Right lobe of liver (tissue), 6 donors: ENCODE measurements around the gene ICE1. TPM values are rescaled to one million over a fixed set of nuclear protein-coding genes. Genes with fewer than 3 reads are reported as not detected.
"Not testable (repeated sequence)": the region's sequence is repeated elsewhere in the genome, so short reads cannot be mapped to it uniquely, and the experiment has no call there.

Experiments
- ATAC-seq, 4 donors: fragments of 200-7000 bp; cut with Tn5 transposase; one replicate each; pipeline ENCODE4 v1.9.1; 2020; ENCODE audit warnings: mild to moderate bottlenecking in 4 of 4, moderate library complexity in 4 of 4
- DNase-seq, 3 donors: peaks; one replicate each; pipeline ENCODE4 v3.0.0-alpha.2; 2020
- H3K27ac ChIP-seq, 3 donors: fragments of 200-600 bp; one replicate each; pipeline ENCODE4 v1.8.0; 2022
- H3K27me3 ChIP-seq, 2 donors: fragments of 200-600 bp; one replicate each; pipeline ENCODE4 v1.8.0; 2022
- H3K36me3 ChIP-seq, 4 donors: fragments of 200-600 bp; sonication (generic) in 1 of 4; one replicate each; pipeline versions ENCODE4 v1.5.1 to v1.8.0; 2017 to 2022; ENCODE audit warnings: control low read depth in 1 of 4
- H3K4me1 ChIP-seq, 4 donors: fragments of 200-600 bp; sonication (generic) in 1 of 4; one replicate each; pipeline versions ENCODE4 v1.5.1 to v1.8.0; 2017 to 2022; ENCODE audit warnings: control low read depth in 1 of 4
- H3K4me3 ChIP-seq, 3 donors: fragments of 200-600 bp; one replicate each; pipeline ENCODE4 v1.8.0; 2022
- H3K9me3 ChIP-seq, 4 donors: fragments of 200-600 bp; sonication (generic) in 1 of 4; one replicate each; pipeline versions ENCODE4 v1.5.1 to v1.8.0; 2017 to 2022; ENCODE audit warnings: control low read depth in 1 of 4
- POLR2A ChIP-seq: fragments of 450-650 bp; IDR thresholded peaks from one replicate; pipeline ENCODE4 v1.6.1; 2017; ENCODE audit warnings: antibody characterized with exemption, mild to moderate bottlenecking
- WGBS: methylation state at CpG from one replicate; pipeline ENCODE4 v1.1.6; 2018; ENCODE audit warnings: low coverage, low lambda C conversion rate; ENCODE audit not compliant: insufficient coverage; ENCODE audit errors: missing lambda C conversion rate; 5-methylcytosine and 5-hydroxymethylcytosine counted together
- intact Hi-C, 2 donors: fragments of 100-400 bp; cut with DNase I; formaldehyde crosslinking; loops; one replicate each; pipeline versions ENCODE4 v1.11.2 to v1.14.1; 2022
- total RNA-seq, 6 experiments: library from RNA; depleted of rRNA in 2 of 6; stranded (reverse); fragments of >200 nt in 2 of 6; fragmentation: NEBNext Ultra II Directional in 3 of 6; extraction: Animal tissue kit (Norgen Biotek cat#: 25700) in 3 of 6; gene quantifications; one replicate each; pipeline versions ENCODE4 v1.1.0 to v1.2.4, GENCODE V29; 2016 to 2023
- TF ChIP-seq, protein P1 (sequence below), 4 donors: fragments of 200-600 bp in 3 of 4; fragments of 450-650 bp in 1 of 4; IDR thresholded peaks; one replicate each; pipeline versions ENCODE4 v1.5.1 to v1.8.0; 2016 to 2022; ENCODE audit warnings: antibody characterized with exemption in 4 of 4, mild to moderate bottlenecking in 2 of 4
- donor health status: DM: no; HTN: yes; CAD: no.
- donor health status: DM: no; HTN: no; CAD: no.
- donor health status: DM: no; HTN: no; CAD: no.
- donor health status: DM: no; HTN: yes; CAD: no.
- donor health status: DM: no; HTN: yes; CAD: no.

ICE1 gene
- total RNA-seq, 6 experiments from 2014 or later: 8.2 to 10.7 (median 10.4) TPM

DNA sequence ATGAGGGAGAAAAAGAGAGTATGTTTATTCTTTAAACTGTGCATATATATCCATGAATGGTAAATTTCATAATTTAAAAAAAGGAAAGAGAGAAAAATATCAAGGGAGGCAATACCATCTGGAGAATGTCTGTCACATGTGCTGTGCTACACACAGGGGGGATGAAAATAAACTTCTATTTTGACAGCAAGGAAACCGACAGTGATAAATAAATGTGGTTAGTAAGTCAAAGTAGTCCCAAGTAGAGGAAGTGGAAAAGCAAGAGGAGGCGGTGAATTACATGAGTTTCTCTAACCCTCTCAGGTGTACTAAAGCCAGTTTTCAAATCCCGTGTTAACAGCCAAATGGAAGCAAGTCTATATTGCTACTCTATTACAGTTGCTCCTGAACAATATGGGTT, 83.3 kb downstream of the ICE1 start:
- TF ChIP-seq, protein P1, sequence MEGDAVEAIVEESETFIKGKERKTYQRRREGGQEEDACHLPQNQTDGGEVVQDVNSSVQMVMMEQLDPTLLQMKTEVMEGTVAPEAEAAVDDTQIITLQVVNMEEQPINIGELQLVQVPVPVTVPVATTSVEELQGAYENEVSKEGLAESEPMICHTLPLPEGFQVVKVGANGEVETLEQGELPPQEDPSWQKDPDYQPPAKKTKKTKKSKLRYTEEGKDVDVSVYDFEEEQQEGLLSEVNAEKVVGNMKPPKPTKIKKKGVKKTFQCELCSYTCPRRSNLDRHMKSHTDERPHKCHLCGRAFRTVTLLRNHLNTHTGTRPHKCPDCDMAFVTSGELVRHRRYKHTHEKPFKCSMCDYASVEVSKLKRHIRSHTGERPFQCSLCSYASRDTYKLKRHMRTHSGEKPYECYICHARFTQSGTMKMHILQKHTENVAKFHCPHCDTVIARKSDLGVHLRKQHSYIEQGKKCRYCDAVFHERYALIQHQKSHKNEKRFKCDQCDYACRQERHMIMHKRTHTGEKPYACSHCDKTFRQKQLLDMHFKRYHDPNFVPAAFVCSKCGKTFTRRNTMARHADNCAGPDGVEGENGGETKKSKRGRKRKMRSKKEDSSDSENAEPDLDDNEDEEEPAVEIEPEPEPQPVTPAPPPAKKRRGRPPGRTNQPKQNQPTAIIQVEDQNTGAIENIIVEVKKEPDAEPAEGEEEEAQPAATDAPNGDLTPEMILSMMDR (IDR thresholded peaks at IDR 0.05): no peak
- no peak for TF ChIP-seq POLR2A

DNA sequence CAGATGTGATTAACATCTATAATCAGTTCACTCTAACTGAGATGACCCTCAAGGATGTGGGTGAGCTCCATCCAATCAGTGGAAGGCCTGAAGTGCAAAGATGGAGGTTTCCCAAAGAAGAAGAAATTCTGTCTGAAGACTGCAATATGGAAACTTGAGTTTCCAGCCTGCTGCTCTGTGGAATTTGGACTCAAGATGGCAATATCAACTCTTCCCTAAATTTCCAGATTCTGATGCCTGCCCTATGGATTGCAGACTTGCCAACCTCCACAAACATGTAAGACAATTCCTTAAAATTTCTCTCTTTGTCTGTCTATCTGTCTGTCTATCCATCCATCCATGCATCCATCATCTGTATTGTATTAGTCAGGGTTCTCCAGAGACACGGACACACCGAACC, 85.9 kb downstream of the ICE1 start:
- intact Hi-C loops: no loop called here
- WGBS: 64% methylated on average over 2 of the region's 2 CpGs
- H3K9me3 ChIP-seq: no peaks in the 10 kb centered on the region
- TF ChIP-seq, protein P1 (IDR thresholded peaks at IDR 0.05): no peak
- TF ChIP-seq POLR2A: no peak
- no peak overlapping the region for H3K4me3 ChIP-seq
- H3K4me1 ChIP-seq: no peaks in the 10 kb centered on the region
- no peak overlapping the region for H3K27ac ChIP-seq
- no peak for ATAC-seq
- H3K27me3 ChIP-seq: no peaks in the 10 kb centered on the region
- no peaks in the 10 kb centered on the region for H3K36me3 ChIP-seq
- no peak for DNase-seq

More for the DNA sequence above, 83.3 kb downstream of the ICE1 start:
- no peak overlapping the region for H3K4me3 ChIP-seq
- 45% methylated on average over 3 of the region's 3 CpGs for WGBS
- DNase-seq (no peak), ATAC-seq (no peak)
- H3K36me3 ChIP-seq: no peaks in the 10 kb centered on the region
- H3K4me1 ChIP-seq: no peaks in the 10 kb centered on the region
- H3K9me3 ChIP-seq: no peaks in the 10 kb centered on the region
- no peaks in the 10 kb centered on the region for H3K27me3 ChIP-seq
- intact Hi-C loops: no loop called here
- H3K27ac ChIP-seq: no peak overlapping the region

DNA sequence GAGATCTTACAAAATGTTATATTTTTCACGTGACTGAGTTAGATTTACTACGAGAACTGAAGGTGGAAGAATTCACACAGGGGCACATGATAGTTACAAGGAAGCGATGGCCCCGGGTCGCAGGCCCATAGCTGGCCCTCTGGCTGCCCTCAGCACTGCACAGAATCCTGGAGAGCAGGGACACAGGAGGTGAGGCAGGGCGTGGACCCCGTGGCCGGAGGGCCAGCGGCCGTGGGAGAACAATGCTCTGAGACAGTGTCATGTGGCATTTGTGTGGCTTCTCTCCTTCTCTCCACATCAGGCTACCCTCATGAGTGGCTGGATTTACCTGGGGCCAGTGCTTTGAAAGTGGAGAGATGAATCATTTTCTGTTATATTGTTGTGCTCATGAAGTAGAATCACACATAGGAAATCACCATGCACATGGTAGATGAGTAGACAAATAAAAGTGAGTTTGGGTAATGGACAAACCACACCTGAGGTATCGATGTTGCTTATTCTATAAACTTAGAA, 89.5 kb downstream of the ICE1 start:
- Histone ChIP-seq H3K9me3 (no peaks in the 10 kb centered on the region), H3K27me3 (no peaks in the 10 kb centered on the region), H3K27ac (no peak overlapping the region), H3K4me3 (no peak overlapping the region), H3K36me3 (no peaks in the 10 kb centered on the region), H3K4me1 (no peaks in the 10 kb centered on the region)
- DNase-seq (no peak), ATAC-seq (no peak)
- TF ChIP-seq, protein P1 (IDR thresholded peaks at IDR 0.05): no peak
- TF ChIP-seq POLR2A: no peak
- intact Hi-C loops: no loop called here
- 79% methylated on average over 6 of the region's 11 CpGs for WGBS

DNA sequence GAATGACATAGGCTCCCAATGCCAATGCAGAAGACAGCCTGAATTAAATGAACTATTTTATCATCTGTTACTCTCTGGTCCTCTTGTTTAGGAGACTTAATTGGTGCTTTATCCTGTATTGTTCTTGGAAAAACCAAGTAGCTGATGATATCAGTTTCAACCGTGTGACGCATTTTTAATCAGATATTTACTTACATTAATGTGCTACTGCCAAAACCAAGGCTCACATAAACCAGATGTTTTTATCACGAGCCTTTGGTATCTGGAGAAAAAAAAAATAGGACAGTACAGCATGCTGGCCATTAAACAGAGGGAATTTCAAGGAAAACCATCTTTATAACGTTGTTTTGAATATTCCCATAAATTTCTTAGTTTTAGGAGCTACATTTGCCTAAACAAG, 90.1 kb downstream of the ICE1 start:
- H3K36me3 ChIP-seq: no peaks in the 10 kb centered on the region
- H3K4me1 ChIP-seq: no peaks in the 10 kb centered on the region
- H3K4me3 ChIP-seq: no peak overlapping the region
- no peak for TF ChIP-seq POLR2A
- TF ChIP-seq, protein P1 (IDR thresholded peaks at IDR 0.05): no peak
- WGBS: 43% methylated on average over 4 of the region's 4 CpGs
- intact Hi-C loops: no loop called here
- H3K27me3 ChIP-seq: no peaks in the 10 kb centered on the region
- H3K9me3 ChIP-seq: no peaks in the 10 kb centered on the region
- H3K27ac ChIP-seq: no peak overlapping the region
- ATAC-seq: no peak
- no peak for DNase-seq

DNA sequence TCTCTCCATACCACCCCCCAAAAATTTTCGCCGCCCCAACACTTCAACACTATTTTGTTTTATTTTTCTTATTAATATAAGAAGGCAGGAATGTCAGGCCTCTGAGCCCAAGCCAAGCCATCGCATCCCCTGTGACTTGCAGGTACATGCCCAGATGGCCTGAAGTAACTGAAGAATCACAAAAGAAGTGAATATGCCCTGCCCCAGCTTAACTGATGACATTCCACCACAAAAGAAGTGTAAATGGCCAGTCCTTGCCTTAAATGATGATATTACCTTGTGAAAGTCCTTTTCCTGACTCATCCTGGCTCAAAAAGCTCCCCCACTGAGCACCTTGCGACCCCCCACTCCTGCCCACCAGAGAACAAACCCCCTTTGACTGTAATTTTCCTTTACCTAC, 98.1 kb downstream of the ICE1 start:
- intact Hi-C loops, H3K27me3 ChIP-seq, H3K36me3 ChIP-seq, H3K27ac ChIP-seq, DNase-seq, ATAC-seq, H3K4me3 ChIP-seq, H3K9me3 ChIP-seq, H3K4me1 ChIP-seq: not testable (repeated sequence)
- 75% methylated on average over 4 of the region's 4 CpGs for WGBS
